Osteoblast (primary cell): ENCODE data around the gene KCND3. TPM values are rescaled to one million over a fixed set of nuclear protein-coding genes. Genes with fewer than 3 reads are reported as not detected.

ENCODE experiments used
- DNase-seq: peaks from one replicate; pipeline ENCODE4 v3.0.0; 2011; ENCODE audit warnings: low spot score, mixed read lengths; ENCODE audit not compliant: insufficient read length; ENCODE audit errors: missing footprints
- H2AFZ ChIP-seq: 2 replicates; pipeline ENCODE4 v1.6.0; 2011; ENCODE audit warnings: mild to moderate bottlenecking, low read length
- H3K27ac ChIP-seq: 2 replicates; pipeline ENCODE4 v1.5.1; 2011; ENCODE audit warnings: mild to moderate bottlenecking, low read depth, low read length, moderate library complexity
- H3K27me3 ChIP-seq: 2 replicates; pipeline ENCODE4 v1.6.0; 2012; ENCODE audit warnings: mild to moderate bottlenecking, control low read depth, inconsistent platforms, low read length, moderate library complexity; ENCODE audit not compliant: insufficient read depth
- H3K36me3 ChIP-seq: 2 replicates; pipeline ENCODE4 v1.5.1; 2011; ENCODE audit warnings: mild to moderate bottlenecking, low read length, control low read depth, moderate library complexity; ENCODE audit not compliant: insufficient read depth
- H3K4me1 ChIP-seq: 2 replicates; pipeline ENCODE4 v1.5.1; 2011; ENCODE audit warnings: mild to moderate bottlenecking, low read length, control low read depth, moderate library complexity; ENCODE audit not compliant: insufficient read depth
- H3K4me2 ChIP-seq: 2 replicates; pipeline ENCODE4 v1.6.0; 2011; ENCODE audit warnings: mild to moderate bottlenecking, low read length; ENCODE audit not compliant: insufficient read depth
- H3K4me3 ChIP-seq: fragments of 200-600 bp; sonication (generic); 3 replicates; pipeline ENCODE4 v1.5.1; 2012; ENCODE audit warnings: mild to moderate bottlenecking, low read length, inconsistent platforms; ENCODE audit not compliant: insufficient read depth
- H3K79me2 ChIP-seq: 2 replicates; pipeline ENCODE4 v1.6.0; 2012; ENCODE audit warnings: mild to moderate bottlenecking, low read length, control low read depth, inconsistent platforms; ENCODE audit not compliant: insufficient read depth
- H3K9me3 ChIP-seq: 2 replicates; pipeline ENCODE4 v1.5.1; 2011; ENCODE audit warnings: low read depth, low read length, control low read depth
- H4K20me1 ChIP-seq: 2 replicates; pipeline ENCODE4 v1.6.0; 2012; ENCODE audit warnings: mild to moderate bottlenecking, low read length, control low read depth; ENCODE audit not compliant: insufficient read depth
- CTCF ChIP-seq: IDR thresholded peaks from 2 replicates; pipeline ENCODE4 v1.5.1; 2011; ENCODE audit warnings: mild to moderate bottlenecking, low read depth, low read length, moderate library complexity; ENCODE audit errors: extremely low read depth
- total RNA-seq: library from RNA; depleted of rRNA; stranded (reverse); fragments of >200 nt; gene quantifications from 2 replicates; pipeline ENCODE4 v1.2.3, GENCODE V29; 2012

KCND3 gene
- total RNA-seq, 1 donor, result 3.6 TPM

GRCh38 chr1:111967886-111968285, 21.6 kb downstream of the KCND3 start:
- Histone ChIP-seq H3K36me3 (no peaks in the 10 kb centered on the region), H3K27me3 (peaks cover 2% of the 10 kb centered on the region), H4K20me1 (no peaks in the 10 kb centered on the region), H3K9me3 (no peaks in the 10 kb centered on the region), H2AFZ (no peak overlapping the region), H3K4me2 (no peak overlapping the region), H3K4me3 (no peak overlapping the region), H3K79me2 (no peaks in the 10 kb centered on the region), H3K4me1 (no peaks in the 10 kb centered on the region), H3K27ac (no peak overlapping the region)
- no peak for TF ChIP-seq CTCF
- no peak for DNase-seq

GRCh38 chr1:111967067-111967690, 22.3 kb downstream of the KCND3 start:
- DNase-seq, result no peak
- Histone ChIP-seq H2AFZ (no peak overlapping the region), H3K79me2 (no peaks in the 10 kb centered on the region), H3K36me3 (no peaks in the 10 kb centered on the region), H4K20me1 (no peaks in the 10 kb centered on the region), H3K27me3 (peaks cover 2% of the 10 kb centered on the region), H3K4me3 (no peak overlapping the region), H3K4me1 (no peaks in the 10 kb centered on the region), H3K4me2 (no peak overlapping the region), H3K9me3 (no peaks in the 10 kb centered on the region), H3K27ac (no peak overlapping the region)
- TF ChIP-seq CTCF, result no peak

DNA sequence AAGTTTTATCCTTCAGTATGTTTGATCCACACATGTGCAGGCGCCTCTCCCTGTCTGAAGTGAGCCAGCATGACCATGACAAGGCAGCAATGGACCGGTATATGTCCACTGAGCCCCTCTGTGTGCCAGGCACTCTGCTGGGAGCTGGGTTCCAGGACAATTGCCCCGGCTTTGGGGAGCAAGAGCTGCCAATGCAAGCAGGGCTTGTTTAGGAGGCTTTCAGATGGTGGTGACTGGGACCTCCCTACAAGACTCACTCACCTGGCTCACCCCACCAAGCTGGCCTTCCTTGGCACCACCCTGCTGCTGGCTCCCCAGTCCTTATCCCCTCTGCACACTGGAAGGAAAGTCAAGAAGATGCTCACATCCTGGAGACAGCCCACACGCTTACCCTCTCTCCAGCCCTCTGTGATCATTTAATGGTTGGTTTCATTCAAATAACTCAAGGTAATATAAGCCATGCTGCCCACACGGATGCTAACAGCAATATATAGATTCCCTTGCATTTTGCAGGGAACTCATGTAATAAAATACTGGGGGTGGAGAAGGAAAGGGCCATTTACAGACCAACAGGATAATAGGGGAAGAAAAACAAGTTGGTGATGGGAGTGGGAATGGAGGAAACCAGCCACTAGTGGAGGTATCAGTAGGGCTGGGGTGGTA, 23.6 kb downstream of the KCND3 start:
- TF ChIP-seq CTCF, result no peak
- peaks cover 2% of the 10 kb centered on the region for H3K27me3 ChIP-seq
- H2AFZ ChIP-seq, result no peak overlapping the region
- no peak overlapping the region for H3K27ac ChIP-seq
- H3K4me1 ChIP-seq, result no peaks in the 10 kb centered on the region
- H4K20me1 ChIP-seq, result no peaks in the 10 kb centered on the region
- no peaks in the 10 kb centered on the region for H3K9me3 ChIP-seq
- no peak overlapping the region for H3K4me2 ChIP-seq
- no peaks in the 10 kb centered on the region for H3K36me3 ChIP-seq
- H3K79me2 ChIP-seq, result no peaks in the 10 kb centered on the region
- H3K4me3 ChIP-seq, result no peak overlapping the region
- no peak for DNase-seq

DNA sequence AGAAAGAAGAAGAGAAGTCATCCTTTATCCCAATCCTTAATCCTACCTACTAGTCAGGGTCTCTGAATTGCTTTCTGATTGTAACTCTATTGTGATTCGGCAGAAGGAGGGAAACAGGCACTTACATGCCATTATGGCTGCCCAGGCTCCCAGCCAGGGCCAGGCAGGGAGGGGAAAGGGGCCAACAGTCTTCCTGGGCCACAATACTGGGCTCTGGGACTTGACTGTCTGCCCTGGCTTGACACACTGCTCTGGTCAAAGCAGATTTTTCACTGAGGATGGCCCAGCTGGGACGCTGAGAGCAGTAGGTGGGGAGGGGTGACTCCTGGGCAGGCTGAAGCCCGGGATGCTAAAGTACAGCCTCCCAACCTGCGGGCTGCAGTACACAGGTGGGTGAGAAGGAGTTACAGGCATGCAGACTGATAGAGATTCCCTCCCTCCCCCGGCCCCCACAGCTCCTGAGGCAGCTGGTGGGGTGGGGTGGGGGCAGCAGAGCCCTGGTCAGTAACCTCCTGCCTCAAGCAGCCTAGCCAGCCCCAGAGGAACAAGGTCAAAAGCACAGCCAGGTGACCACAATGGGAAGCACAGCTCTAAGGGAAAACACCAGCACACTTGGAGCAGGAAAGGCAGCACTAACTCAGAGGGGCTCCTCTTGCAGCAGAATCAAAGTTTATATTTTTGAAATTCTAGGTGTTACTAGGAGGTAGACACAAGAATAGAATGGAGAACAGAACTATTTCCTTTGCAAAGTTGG, 25.3 kb downstream of the KCND3 start:
- Histone ChIP-seq H3K36me3 (no peaks in the 10 kb centered on the region), H3K4me1 (no peaks in the 10 kb centered on the region), H2AFZ (no peak overlapping the region), H3K4me2 (no peak overlapping the region), H3K4me3 (no peak overlapping the region), H3K79me2 (no peaks in the 10 kb centered on the region), H3K27ac (no peak overlapping the region), H3K9me3 (no peaks in the 10 kb centered on the region), H4K20me1 (no peaks in the 10 kb centered on the region), H3K27me3 (peaks cover 2% of the 10 kb centered on the region)
- TF ChIP-seq CTCF, result no peak
- DNase-seq, result no peak
